ENCODE results near the gene TICAM2.

The TICAM2 gene

GRCh38 chr5:115605436-115605835 lies 3.2 kb upstream of the TICAM2 start:
- DNase-seq: no peak

GRCh38 chr5:115602591-115603125 lies 379 bp upstream of the TICAM2 start:
- no peak for DNase-seq

- DNase-seq: no peak
Observed at GRCh38 chr5:115600766-115601165, 1.5 kb downstream of the TICAM2 start.

- no peak for DNase-seq
Observed at GRCh38 chr5:115599924-115600323, 2.4 kb downstream of the TICAM2 start.

GRCh38 chr5:115599502-115599901 lies 2.8 kb downstream of the TICAM2 start:
- DNase-seq: no peak

- DNase-seq: no peak
Observed at GRCh38 chr5:115594128-115595047, 7.9 kb downstream of the TICAM2 start.

- no peak for DNase-seq
Observed at GRCh38 chr5:115589043-115589442, 13.2 kb downstream of the TICAM2 start.

GRCh38 chr5:115588640-115589039 lies 13.6 kb downstream of the TICAM2 start:
- no peak for DNase-seq

GRCh38 chr5:115586525-115587146 lies 15.6 kb downstream of the TICAM2 start:
- no peak for DNase-seq

- no peak for DNase-seq
Observed at GRCh38 chr5:115585265-115585664, 17.0 kb downstream of the TICAM2 start.

GRCh38 chr5:115584501-115584900 lies 17.8 kb downstream of the TICAM2 start:
- DNase-seq: no peak

GRCh38 chr5:115583474-115583873 lies 18.8 kb downstream of the TICAM2 start:
- no peak for DNase-seq

- DNase-seq: no peak
Observed at GRCh38 chr5:115580941-115581340, 21.3 kb downstream of the TICAM2 start.

GRCh38 chr5:115579747-115580173 lies 22.5 kb downstream of the TICAM2 start:
- DNase-seq: no peak

GRCh38 chr5:115579216-115579615 lies 23.1 kb downstream of the TICAM2 start:
- no peak for DNase-seq

GRCh38 chr5:115578657-115579056 lies 23.6 kb downstream of the TICAM2 start:
- no peak for DNase-seq

- no peak for DNase-seq
Observed at GRCh38 chr5:115577741-115578140, 24.5 kb downstream of the TICAM2 start.

- DNase-seq: no peak
Observed at GRCh38 chr5:115577329-115577728, 24.9 kb downstream of the TICAM2 start.

GRCh38 chr5:115575167-115576070 lies 26.9 kb downstream of the TICAM2 start:
- DNase-seq: no peak

GRCh38 chr5:115573133-115573532 lies 29.1 kb downstream of the TICAM2 start:
- DNase-seq: no peak

GRCh38 chr5:115571441-115571878 lies 30.8 kb downstream of the TICAM2 start:
- DNase-seq: no peak

GRCh38 chr5:115568668-115569067 lies 33.6 kb downstream of the TICAM2 start:
- DNase-seq: no peak

GRCh38 chr5:115565233-115565632 lies 37.0 kb downstream of the TICAM2 start:
- no peak for DNase-seq
